ENCODE data around the gene MIPOL1. TPM values are rescaled to one million over a fixed set of nuclear protein-coding genes. Genes with fewer than 3 reads are reported as not detected.

Gene MIPOL1
- total and polyA plus RNA-seq, 2 of the 13 experiments (the other 11 are each of a cell fraction or from before 2014, with no cell fraction given), result 8.6 to 34.2 TPM

DNA sequence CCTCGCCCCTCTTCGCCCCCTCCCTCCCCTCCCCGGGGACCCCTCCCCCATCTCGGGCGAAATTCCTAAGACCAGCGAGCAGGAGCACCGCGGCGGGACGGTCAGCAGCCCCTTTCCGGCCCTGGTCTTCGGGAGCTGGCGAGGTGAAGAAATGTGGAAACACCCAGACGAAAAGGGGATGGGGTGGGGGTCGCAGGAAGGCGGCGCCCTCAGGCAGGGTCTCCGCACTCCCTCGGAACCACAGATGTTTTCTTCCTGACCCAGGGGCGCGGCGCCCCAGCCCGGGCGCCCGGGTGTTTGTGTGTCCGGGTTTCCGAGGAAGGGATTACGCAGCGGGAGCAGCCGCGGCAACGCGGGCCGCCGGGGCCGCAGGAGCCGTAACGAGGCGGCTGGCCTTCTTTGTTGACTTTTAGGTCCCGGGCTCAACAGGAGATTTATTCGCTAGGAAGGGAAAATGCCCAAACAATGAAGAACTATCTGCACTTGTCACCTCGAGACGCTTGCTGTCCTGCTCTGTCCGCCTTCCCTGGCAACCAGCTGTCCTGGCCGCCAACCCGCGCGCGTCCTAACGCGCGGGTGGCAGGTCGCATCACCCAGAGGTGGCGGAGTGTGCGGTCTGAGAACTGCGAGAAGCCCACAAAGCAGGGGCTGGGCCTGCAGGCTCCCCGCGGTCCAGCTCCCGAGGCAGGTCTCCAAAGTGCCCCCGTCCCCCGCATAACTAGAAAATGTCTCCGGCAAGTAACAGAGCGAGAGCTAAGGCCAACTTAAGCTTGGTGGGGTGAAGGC is 390.3 kb downstream of the MIPOL1 start (continued):
- TF ChIP-seq, protein P1, sequence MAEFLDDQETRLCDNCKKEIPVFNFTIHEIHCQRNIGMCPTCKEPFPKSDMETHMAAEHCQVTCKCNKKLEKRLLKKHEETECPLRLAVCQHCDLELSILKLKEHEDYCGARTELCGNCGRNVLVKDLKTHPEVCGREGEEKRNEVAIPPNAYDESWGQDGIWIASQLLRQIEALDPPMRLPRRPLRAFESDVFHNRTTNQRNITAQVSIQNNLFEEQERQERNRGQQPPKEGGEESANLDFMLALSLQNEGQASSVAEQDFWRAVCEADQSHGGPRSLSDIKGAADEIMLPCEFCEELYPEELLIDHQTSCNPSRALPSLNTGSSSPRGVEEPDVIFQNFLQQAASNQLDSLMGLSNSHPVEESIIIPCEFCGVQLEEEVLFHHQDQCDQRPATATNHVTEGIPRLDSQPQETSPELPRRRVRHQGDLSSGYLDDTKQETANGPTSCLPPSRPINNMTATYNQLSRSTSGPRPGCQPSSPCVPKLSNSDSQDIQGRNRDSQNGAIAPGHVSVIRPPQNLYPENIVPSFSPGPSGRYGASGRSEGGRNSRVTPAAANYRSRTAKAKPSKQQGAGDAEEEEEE (CRISPR knock-in tag; IDR thresholded peaks at IDR 0.05; ENCODE audit: borderline replicate concordance), result no peak
- TF ChIP-seq, protein P2, sequence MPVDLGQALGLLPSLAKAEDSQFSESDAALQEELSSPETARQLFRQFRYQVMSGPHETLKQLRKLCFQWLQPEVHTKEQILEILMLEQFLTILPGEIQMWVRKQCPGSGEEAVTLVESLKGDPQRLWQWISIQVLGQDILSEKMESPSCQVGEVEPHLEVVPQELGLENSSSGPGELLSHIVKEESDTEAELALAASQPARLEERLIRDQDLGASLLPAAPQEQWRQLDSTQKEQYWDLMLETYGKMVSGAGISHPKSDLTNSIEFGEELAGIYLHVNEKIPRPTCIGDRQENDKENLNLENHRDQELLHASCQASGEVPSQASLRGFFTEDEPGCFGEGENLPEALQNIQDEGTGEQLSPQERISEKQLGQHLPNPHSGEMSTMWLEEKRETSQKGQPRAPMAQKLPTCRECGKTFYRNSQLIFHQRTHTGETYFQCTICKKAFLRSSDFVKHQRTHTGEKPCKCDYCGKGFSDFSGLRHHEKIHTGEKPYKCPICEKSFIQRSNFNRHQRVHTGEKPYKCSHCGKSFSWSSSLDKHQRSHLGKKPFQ (CRISPR knock-in tag; IDR thresholded peaks at IDR 0.05; ENCODE audit: insufficient replicate concordance), result no peak
- TF ChIP-seq, protein P3, sequence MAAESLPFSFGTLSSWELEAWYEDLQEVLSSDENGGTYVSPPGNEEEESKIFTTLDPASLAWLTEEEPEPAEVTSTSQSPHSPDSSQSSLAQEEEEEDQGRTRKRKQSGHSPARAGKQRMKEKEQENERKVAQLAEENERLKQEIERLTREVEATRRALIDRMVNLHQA (CRISPR knock-in tag; IDR thresholded peaks at IDR 0.05), result no peak
- 0 out of 2 replicates have a peak, but pooled peaks have one; percentile 10 for TF ChIP-seq SOX13 (IDR thresholded peaks at IDR 0.05)
- TF ChIP-seq SOX13 (CRISPR knock-in tag; conservative IDR thresholded peaks at IDR 0.05 in 1 of 2, IDR thresholded peaks at IDR 0.05 in 1 of 2), result peak; percentile 29 to 94
- peak; percentile 84; the same call in 1 of the 2 replicates for TF ChIP-seq ZNF256 (CRISPR knock-in tag; conservative IDR thresholded peaks at IDR 0.05)
- TF ChIP-seq, protein P4, sequence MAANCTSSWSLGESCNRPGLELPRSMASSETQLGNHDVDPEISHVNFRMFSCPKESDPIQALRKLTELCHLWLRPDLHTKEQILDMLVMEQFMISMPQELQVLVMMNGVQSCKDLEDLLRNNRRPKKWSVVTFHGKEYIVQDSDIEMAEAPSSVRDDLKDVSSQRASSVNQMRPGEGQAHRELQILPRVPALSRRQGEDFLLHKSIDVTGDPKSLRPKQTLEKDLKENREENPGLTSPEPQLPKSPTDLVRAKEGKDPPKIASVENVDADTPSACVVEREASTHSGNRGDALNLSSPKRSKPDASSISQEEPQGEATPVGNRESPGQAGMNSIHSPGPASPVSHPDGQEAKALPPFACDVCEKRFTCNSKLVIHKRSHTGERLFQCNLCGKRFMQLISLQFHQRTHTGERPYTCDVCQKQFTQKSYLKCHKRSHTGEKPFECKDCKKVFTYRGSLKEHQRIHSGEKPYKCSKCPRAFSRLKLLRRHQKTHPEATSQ (CRISPR knock-in tag; IDR thresholded peaks at IDR 0.05; ENCODE audit: borderline replicate concordance), result peak; percentile 81; the same call in 1 of the 2 replicates
- TF ChIP-seq ZNF567 (CRISPR knock-in tag; IDR thresholded peaks at IDR 0.05; ENCODE audit: borderline replicate concordance), result 0 out of 2 replicates have a peak, but pooled peaks have one; percentile 23
- peak; percentile 97 for TF ChIP-seq ZNF563 (CRISPR knock-in tag; IDR thresholded peaks at IDR 0.05)
- TF ChIP-seq, protein P5, sequence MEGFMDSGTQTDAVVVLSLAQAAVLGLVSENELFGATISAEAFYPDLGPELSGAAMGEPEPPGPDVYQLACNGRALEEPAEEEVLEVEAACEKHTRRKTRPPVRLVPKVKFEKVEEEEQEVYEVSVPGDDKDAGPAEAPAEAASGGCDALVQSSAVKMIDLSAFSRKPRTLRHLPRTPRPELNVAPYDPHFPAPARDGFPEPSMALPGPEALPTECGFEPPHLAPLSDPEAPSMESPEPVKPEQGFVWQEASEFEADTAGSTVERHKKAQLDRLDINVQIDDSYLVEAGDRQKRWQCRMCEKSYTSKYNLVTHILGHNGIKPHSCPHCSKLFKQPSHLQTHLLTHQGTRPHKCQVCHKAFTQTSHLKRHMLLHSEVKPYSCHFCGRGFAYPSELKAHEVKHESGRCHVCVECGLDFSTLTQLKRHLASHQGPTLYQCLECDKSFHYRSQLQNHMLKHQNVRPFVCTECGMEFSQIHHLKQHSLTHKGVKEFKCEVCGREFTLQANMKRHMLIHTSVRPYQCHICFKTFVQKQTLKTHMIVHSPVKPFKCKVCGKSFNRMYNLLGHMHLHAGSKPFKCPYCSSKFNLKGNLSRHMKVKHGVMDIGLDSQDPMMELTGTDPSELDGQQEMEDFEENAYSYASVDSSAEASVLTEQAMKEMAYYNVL (CRISPR knock-in tag; IDR thresholded peaks at IDR 0.05; ENCODE audit: borderline replicate concordance), result no peak
- TF ChIP-seq, protein P6, sequence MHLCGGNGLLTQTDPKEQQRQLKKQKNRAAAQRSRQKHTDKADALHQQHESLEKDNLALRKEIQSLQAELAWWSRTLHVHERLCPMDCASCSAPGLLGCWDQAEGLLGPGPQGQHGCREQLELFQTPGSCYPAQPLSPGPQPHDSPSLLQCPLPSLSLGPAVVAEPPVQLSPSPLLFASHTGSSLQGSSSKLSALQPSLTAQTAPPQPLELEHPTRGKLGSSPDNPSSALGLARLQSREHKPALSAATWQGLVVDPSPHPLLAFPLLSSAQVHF (CRISPR knock-in tag; IDR thresholded peaks at IDR 0.05), result no peak
- no peak for TF ChIP-seq NR2F2 (IDR thresholded peaks at IDR 0.05; ENCODE audit: borderline replicate concordance, low read depth)
- TF ChIP-seq ZKSCAN1 (IDR thresholded peaks at IDR 0.05; ENCODE audit: low read length), result no peak
- peak; percentile 91; the same call in 1 of the 2 replicates for TF ChIP-seq THYN1 (CRISPR knock-in tag; IDR thresholded peaks at IDR 0.05; ENCODE audit: borderline replicate concordance, low read depth)
- peak; percentile 94 for TF ChIP-seq ZNF709 (CRISPR knock-in tag; IDR thresholded peaks at IDR 0.05)
- TF ChIP-seq, protein P7, sequence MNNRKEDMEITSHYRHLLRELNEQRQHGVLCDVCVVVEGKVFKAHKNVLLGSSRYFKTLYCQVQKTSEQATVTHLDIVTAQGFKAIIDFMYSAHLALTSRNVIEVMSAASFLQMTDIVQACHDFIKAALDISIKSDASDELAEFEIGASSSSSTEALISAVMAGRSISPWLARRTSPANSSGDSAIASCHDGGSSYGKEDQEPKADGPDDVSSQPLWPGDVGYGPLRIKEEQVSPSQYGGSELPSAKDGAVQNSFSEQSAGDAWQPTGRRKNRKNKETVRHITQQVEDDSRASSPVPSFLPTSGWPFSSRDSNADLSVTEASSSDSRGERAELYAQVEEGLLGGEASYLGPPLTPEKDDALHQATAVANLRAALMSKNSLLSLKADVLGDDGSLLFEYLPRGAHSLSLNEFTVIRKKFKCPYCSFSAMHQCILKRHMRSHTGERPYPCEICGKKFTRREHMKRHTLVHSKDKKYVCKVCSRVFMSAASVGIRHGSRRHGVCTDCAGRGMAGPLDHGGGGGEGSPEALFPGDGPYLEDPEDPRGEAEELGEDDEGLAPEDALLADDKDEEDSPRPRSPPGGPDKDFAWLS (CRISPR knock-in tag; IDR thresholded peaks at IDR 0.05; ENCODE audit: borderline replicate concordance), result no peak
- TF ChIP-seq ZNF746 (CRISPR knock-in tag; IDR thresholded peaks at IDR 0.05), result no peak; the same call in 1 of the 2 replicates
- TF ChIP-seq ZMYM2 (CRISPR knock-in tag; IDR thresholded peaks at IDR 0.05), result peak; percentile 80; the same call in 1 of the 2 replicates
